Measurements from ENCODE around the gene PAK1IP1.
A peak's percentile ranks its signal among the peaks of the same experiment; 100 is the strongest.

Gene PAK1IP1

GRCh38 chr6:10747251-10747972, 52.6 kb downstream of the PAK1IP1 start, which contains the start of gene TMEM14B:
Gene TMEM14B, plus strand, starts transcription at chr6:10747805. Its CDS starts 1,441 bp downstream, at chr6:10749246.
- Histone ChIP-seq H3K27ac (ENCODE audit: extremely low read depth, low read depth, low read length) (peak within 1 kb of the TSS; percentile 67), H3K9me3 (ENCODE audit: control insufficient read depth, insufficient read depth, low read depth, low read length) (no peaks in the 10 kb centered on the region), H3K4me1 (ENCODE audit: control insufficient read depth, insufficient read depth, low read length) (peaks cover 7% of the 10 kb centered on the region; the same call in 1 of the 2 replicates), H3K36me3 (ENCODE audit: control insufficient read depth in 2 of 2, insufficient read depth in 1 of 2, low read length in 2 of 2) (peaks cover 2 to 33% of the 10 kb centered on the region in 2 experiments; a peak in 2 of 3 replicates), H3K4me3 (ENCODE audit: low read depth, low read length) (peak within 1 kb of the TSS; percentile 83)
- ChIA-PET POLR2A (interaction anchor here (0.6 to 4.6 kb wide), 11 partner anchors 10 to 236 kb away, joined by 3 to 82 read pairs (median 4); partner anchors contain the start of genes C6orf52, GCNT2, PAK1IP1 and TMEM14C), CTCF (interaction anchor here (0.6 to 3.5 kb wide), 8 partner anchors 10 to 267 kb away, joined by 3 to 22 read pairs (median 5); no protein-coding TSS in a partner anchor)
- TF ChIP-seq KLF9 (tag by site-specific recombination; IDR thresholded peaks at IDR 0.05; ENCODE audit: low read depth) (peak; percentile 90), ZNF692 (tag by site-specific recombination; IDR thresholded peaks at IDR 0.05) (peak; percentile 57; the same call in 1 of the 2 replicates), ZNF366 (tag by site-specific recombination; conservative IDR thresholded peaks at IDR 0.05) (peak; percentile 33; the same call in 1 of the 2 replicates), ZNF768 (tag by site-specific recombination; IDR thresholded peaks at IDR 0.05) (peak; percentile 93), REST (tag by site-specific recombination; IDR thresholded peaks at IDR 0.05) (peak; percentile 18; the same call in 1 of the 2 replicates), ZNF341 (tag by site-specific recombination; IDR thresholded peaks at IDR 0.05; ENCODE audit: low read depth) (peak; percentile 19; the same call in 1 of the 2 replicates), ZNF830 (tag by site-specific recombination; IDR thresholded peaks at IDR 0.05; ENCODE audit: low read depth) (no peak), ZNF146 (tag by site-specific recombination; IDR thresholded peaks at IDR 0.05) (no peak), ZEB2 (tag by site-specific recombination; IDR thresholded peaks at IDR 0.05) (peak; percentile 86), ZNF214 (tag by site-specific recombination; IDR thresholded peaks at IDR 0.05; ENCODE audit: borderline replicate concordance) (peak; percentile 52; the same call in 1 of the 2 replicates), ZBTB48 (tag by site-specific recombination; IDR thresholded peaks at IDR 0.05) (0 out of 2 replicates have a peak, but pooled peaks have one; percentile 45), ZBTB17 (tag by site-specific recombination; IDR thresholded peaks at IDR 0.05) (peak; percentile 75), PRDM6 (tag by site-specific recombination; IDR thresholded peaks at IDR 0.05) (no peak), ZNF600 (tag by site-specific recombination; IDR thresholded peaks at IDR 0.05) (peak; percentile 54; the same call in 1 of the 2 replicates), ZBTB21 (tag by site-specific recombination; IDR thresholded peaks at IDR 0.05) (0 out of 2 replicates have a peak, but pooled peaks have one; percentile 8), REPIN1 (tag by site-specific recombination; IDR thresholded peaks at IDR 0.05; ENCODE audit: low read depth) (0 out of 2 replicates have a peak, but pooled peaks have one; percentile 12), ZNF585B (tag by site-specific recombination; IDR thresholded peaks at IDR 0.05) (no peak), ZNF184 (tag by site-specific recombination; IDR thresholded peaks at IDR 0.05) (peak; percentile 53), ZBTB26 (tag by site-specific recombination; optimal IDR thresholded peaks at IDR 0.05) (peak; percentile 99), ZSCAN30 (tag by site-specific recombination; IDR thresholded peaks at IDR 0.05) (0 out of 2 replicates have a peak, but pooled peaks have one; percentile 9), PRDM10 (tag by site-specific recombination; IDR thresholded peaks at IDR 0.05) (peak; percentile 67)

Measured in HEK293 (cell line).